Measurements from ENCODE around the gene MAP3K2. TPM values are rescaled to one million over a fixed set of nuclear protein-coding genes. Genes with fewer than 3 reads are reported as not detected.

The MAP3K2 gene
- total and polyA plus RNA-seq, 2 of the 4 experiments (the other 2 are of a cell fraction): 6.2 to 30.8 TPM

- no peak overlapping the region for H4K91ac ChIP-seq (ENCODE audit: insufficient read depth, low read depth, low read length)
- no peak overlapping the region for H4K5ac ChIP-seq (ENCODE audit: low read depth, low read length)
- no peak overlapping the region for H3K9ac ChIP-seq (ENCODE audit: low read depth, low read length)
- no peak overlapping the region for H3K4me2 ChIP-seq (ENCODE audit: low read depth, low read length)
- no peaks in the 10 kb centered on the region for H3K9me1 ChIP-seq (ENCODE audit: insufficient read depth, low read length)
- CTCF ChIA-PET: no interaction called here
- no peak for TF ChIP-seq NFE2L2 (IDR thresholded peaks at IDR 0.05; ENCODE audit: low read depth, low read length)
- TF ChIP-seq MXI1 (IDR thresholded peaks at IDR 0.05; ENCODE audit: borderline replicate concordance, low read depth, low read length): no peak
- no peak for TF ChIP-seq RFX5 (IDR thresholded peaks at IDR 0.05; ENCODE audit: low read depth, low read length)
- no peak for TF ChIP-seq RAD21 (IDR thresholded peaks at IDR 0.05; ENCODE audit: low read length)
- no peak for TF ChIP-seq CHD1 (IDR thresholded peaks at IDR 0.05; ENCODE audit: low read depth, low read length)
- no peak for TF ChIP-seq ELK1 (IDR thresholded peaks at IDR 0.05; ENCODE audit: borderline replicate concordance, low read depth, low read length)
- TF ChIP-seq MAZ (IDR thresholded peaks at IDR 0.05; ENCODE audit: borderline replicate concordance, low read depth, low read length): no peak
- TF ChIP-seq POLR2A (IDR thresholded peaks at IDR 0.05; ENCODE audit: low read depth, low read length): no peak
- no peak for TF ChIP-seq RCOR1 (IDR thresholded peaks at IDR 0.05; ENCODE audit: insufficient replicate concordance, low read length)
- no peak for TF ChIP-seq USF2 (IDR thresholded peaks at IDR 0.05; ENCODE audit: low read depth, low read length)
- TF ChIP-seq BHLHE40 (IDR thresholded peaks at IDR 0.05; ENCODE audit: low read depth, low read length): no peak
- TF ChIP-seq SMC3 (IDR thresholded peaks at IDR 0.05; ENCODE audit: low read depth, low read length): no peak
- TF ChIP-seq CEBPB (IDR thresholded peaks at IDR 0.05; ENCODE audit: low read depth, low read length): no peak
- no peak for TF ChIP-seq MAFK (IDR thresholded peaks at IDR 0.05; ENCODE audit: low read depth, low read length)
- no peak for TF ChIP-seq CTCF (conservative IDR thresholded peaks at IDR 0.05; ENCODE audit: low read depth, low read length)
- TF ChIP-seq FOS (IDR thresholded peaks at IDR 0.05; ENCODE audit: low read depth, low read length): no peak
- no TSS peak for BruUV-seq (replicated peaks)
- no peak for ATAC-seq (ENCODE audit: low read depth)
- peaks cover 43% of the 10 kb centered on the region; the same call in 1 of the 2 replicates for H4K20me1 ChIP-seq (ENCODE audit: insufficient read depth, low read length)
- H4K8ac ChIP-seq (ENCODE audit: low read depth in 2 of 2, low read length in 2 of 2): no peak overlapping the region
- no peak overlapping the region for H3K23ac ChIP-seq (ENCODE audit: low read depth, low read length)
- H3K4me3 ChIP-seq (ENCODE audit: insufficient read depth, low read depth, low read length): no peak overlapping the region
- peaks cover 30 to 53% of the 10 kb centered on the region in 2 experiments for H3K79me1 ChIP-seq (ENCODE audit: low read depth in 1 of 2, low read length in 2 of 2)
- 100% methylated on average over 1 of the region's 2 CpGs; no CpG with 5 or more reads in 1 of the 2 experiments for WGBS, 2 experiments (ENCODE audit: extremely low coverage in 2 of 2, insufficient read length in 1 of 2)
- no peaks in the 10 kb centered on the region for H3K36me3 ChIP-seq (ENCODE audit: control insufficient read depth, insufficient read depth, low read length)
- no peak overlapping the region for H2AFZ ChIP-seq (replicated peaks; ENCODE audit: low read length, poor library complexity)
- H3K18ac ChIP-seq (ENCODE audit: low read depth, low read length): no peak overlapping the region
- H3K56ac ChIP-seq (ENCODE audit: extremely low read depth, insufficient read depth, low read length): no peak overlapping the region
- in situ Hi-C loops (cut with MboI; ENCODE audit: low sequenced_read_pairs) (no loop called here), dilution Hi-C loops (cut with HindIII; ENCODE audit: low sequenced_read_pairs, unreplicated experiment) (no loop called here), intact Hi-C loops (cut with micrococcal nuclease) (no loop called here)
- H2BK120ac ChIP-seq (ENCODE audit: low read depth, low read length): no peak overlapping the region
- POLR2A ChIA-PET (ENCODE audit: unreplicated experiment): no interaction called here
- no peak overlapping the region for H2AK9ac ChIP-seq (replicated peaks; ENCODE audit: low read depth, low read length, poor library complexity)
- no peak overlapping the region for H2BK20ac ChIP-seq (ENCODE audit: low read depth, low read length)
- H2AK5ac ChIP-seq (ENCODE audit: low read depth, low read length): no peak overlapping the region
- H3K14ac ChIP-seq (replicated peaks; ENCODE audit: low read depth, low read length): no peak overlapping the region
- H3K27me3 ChIP-seq (ENCODE audit: control insufficient read depth, insufficient read depth, low read length): no peaks in the 10 kb centered on the region
- H2BK15ac ChIP-seq (ENCODE audit: low read depth, low read length): no peak overlapping the region
- no peak overlapping the region for H2BK5ac ChIP-seq (ENCODE audit: low read depth, low read length, poor library complexity, severe bottlenecking)
- peaks cover 2% of the 10 kb centered on the region; the same call in 1 of the 2 replicates for H3K4me1 ChIP-seq (ENCODE audit: control insufficient read depth, insufficient read depth, low read length)
- H3K27ac ChIP-seq (ENCODE audit: insufficient read depth, low read length): no peak overlapping the region
- H3K4ac ChIP-seq (ENCODE audit: low read depth, low read length): no peak overlapping the region
- DNase-seq: no peak
- H3K9me3 ChIP-seq (ENCODE audit: control insufficient read depth, insufficient read depth, low read length): no peaks in the 10 kb centered on the region
Observed at GRCh38 chr2:127351603-127352002, 36.2 kb downstream of the MAP3K2 start.
